ENCODE data around the gene LPXN.

- TF ChIP-seq CTCF (IDR thresholded peaks at IDR 0.05) = no peak
- no peak for TF ChIP-seq EP300 (IDR thresholded peaks at IDR 0.05)
These were observed 13.3 kb downstream of the LPXN start for GRCh38 chr11:58562375-58562800.
